Measurements from ENCODE around the gene GH1. TPM values are rescaled to one million over a fixed set of nuclear protein-coding genes. Genes with fewer than 3 reads are reported as not detected.
A peak's percentile ranks its signal among the peaks of the same experiment; 100 is the strongest.

GH1 gene
- total and polyA plus RNA-seq, 5 donors from 2014 or later, result 0.50 TPM; not detected in 4

DNA sequence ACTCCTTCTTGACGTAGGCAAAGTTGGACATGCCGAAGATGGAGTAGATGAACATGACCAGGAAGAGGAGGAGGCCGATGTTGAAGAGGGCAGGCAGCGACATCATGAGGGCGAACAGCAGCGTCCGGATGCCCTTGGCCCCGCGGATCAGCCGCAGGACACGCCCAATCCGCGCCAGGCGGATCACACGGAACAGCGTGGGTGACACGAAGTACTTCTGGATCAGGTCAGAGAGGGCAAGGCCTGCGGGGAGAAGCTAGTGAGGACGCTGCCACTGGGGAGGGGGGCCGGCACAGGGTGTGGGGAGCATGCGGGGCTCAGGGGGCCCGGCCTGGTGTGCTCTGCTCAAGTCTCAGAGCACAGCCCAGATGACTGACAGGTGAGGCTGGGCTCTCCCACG, 23.1 kb upstream of the GH1 start:
- H3K27me3 Mint-ChIP-seq, result no peaks in the 10 kb centered on the region
- Histone ChIP-seq H3K27me3 (ENCODE audit: control insufficient read depth, insufficient read depth, low read length) (no peaks in the 10 kb centered on the region), H3K4me1 (ENCODE audit: control insufficient read depth, insufficient read depth, low read length, poor library complexity, severe bottlenecking) (peaks cover 11% of the 10 kb centered on the region), H3K36me3 (ENCODE audit: control insufficient read depth, insufficient read depth, low read length) (no peaks in the 10 kb centered on the region), H3K9me3 (ENCODE audit: control insufficient read depth in 2 of 2, low read length in 2 of 2) (no peaks in the 10 kb centered on the region), H3K4me3 (ENCODE audit: low read depth, low read length) (no peak overlapping the region), H3K27ac (ENCODE audit: insufficient read depth, low read length, poor library complexity, severe bottlenecking) (no peak overlapping the region)
- no peak overlapping the region for H3K27ac Mint-ChIP-seq
- no peak overlapping the region for H3K4me3 Mint-ChIP-seq
- H3K36me3 Mint-ChIP-seq, result no peaks in the 10 kb centered on the region
- DNase-seq, result no peak
- no peak for ATAC-seq (ENCODE audit: low read depth in 2 of 2)
- H3K4me1 Mint-ChIP-seq, result peaks cover 0 to 26% (median 5%) of the 10 kb centered on the region in 4 donors
- no peaks in the 10 kb centered on the region for H3K9me3 Mint-ChIP-seq

- peaks cover 5% of the 10 kb centered on the region for H3K4me1 ChIP-seq (ENCODE audit: control insufficient read depth, insufficient read depth, low read length, poor library complexity, severe bottlenecking)
- H3K27ac ChIP-seq (ENCODE audit: insufficient read depth, low read length, poor library complexity, severe bottlenecking), result no peak overlapping the region
- DNase-seq, result no peak
- H3K27me3 Mint-ChIP-seq, result no peaks in the 10 kb centered on the region
- H3K27ac Mint-ChIP-seq, result no peak overlapping the region
- no peaks in the 10 kb centered on the region for H3K9me3 Mint-ChIP-seq
- H3K4me1 Mint-ChIP-seq, result peaks cover 0 to 22% (median 4%) of the 10 kb centered on the region in 4 donors
- ATAC-seq (ENCODE audit: low read depth in 2 of 2), result no peak
- H3K27me3 ChIP-seq (ENCODE audit: control insufficient read depth, insufficient read depth, low read length), result no peaks in the 10 kb centered on the region
- H3K4me3 ChIP-seq (ENCODE audit: low read depth, low read length), result no peak overlapping the region
- no peaks in the 10 kb centered on the region for H3K9me3 ChIP-seq (ENCODE audit: control insufficient read depth in 2 of 2, low read length in 2 of 2)
- H3K36me3 ChIP-seq (ENCODE audit: control insufficient read depth, insufficient read depth, low read length), result no peaks in the 10 kb centered on the region
- no peaks in the 10 kb centered on the region for H3K36me3 Mint-ChIP-seq
- no peak overlapping the region for H3K4me3 Mint-ChIP-seq
Observed at GRCh38 chr17:63941162-63941561, 22.5 kb upstream of the GH1 start.

DNA sequence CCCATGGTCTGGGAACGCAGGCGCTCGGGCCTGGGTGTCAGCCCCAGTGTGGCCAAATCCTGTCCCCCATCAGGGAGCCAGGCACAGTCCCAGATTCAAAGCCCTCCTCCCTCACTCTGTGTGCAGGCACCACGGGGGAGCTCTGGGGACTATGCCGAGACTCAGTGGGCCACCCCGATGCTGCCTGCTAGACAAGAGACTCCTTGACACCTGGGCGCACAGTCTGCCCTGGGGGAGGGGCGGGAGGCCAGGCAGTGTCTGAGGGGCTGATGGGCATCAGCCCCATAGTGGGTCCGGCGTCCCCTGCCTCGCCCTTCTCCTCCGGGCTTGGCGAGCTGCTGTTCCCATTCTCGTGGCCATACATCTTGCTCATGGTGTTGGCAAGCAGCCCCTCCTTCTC, 21.9 kb upstream of the GH1 start:
- Histone ChIP-seq H3K4me1 (ENCODE audit: control insufficient read depth, insufficient read depth, low read length, poor library complexity, severe bottlenecking) (no peaks in the 10 kb centered on the region), H3K27ac (ENCODE audit: insufficient read depth, low read length, poor library complexity, severe bottlenecking) (no peak overlapping the region), H3K27me3 (ENCODE audit: control insufficient read depth, insufficient read depth, low read length) (no peaks in the 10 kb centered on the region), H3K9me3 (ENCODE audit: control insufficient read depth in 2 of 2, low read length in 2 of 2) (no peaks in the 10 kb centered on the region), H3K4me3 (ENCODE audit: low read depth, low read length) (no peak overlapping the region), H3K36me3 (ENCODE audit: control insufficient read depth, insufficient read depth, low read length) (no peaks in the 10 kb centered on the region)
- DNase-seq, result no peak
- ATAC-seq (ENCODE audit: low read depth in 2 of 2), result no peak
- no peaks in the 10 kb centered on the region for H3K9me3 Mint-ChIP-seq
- no peaks in the 10 kb centered on the region for H3K36me3 Mint-ChIP-seq
- H3K27ac Mint-ChIP-seq, result no peak overlapping the region
- H3K4me1 Mint-ChIP-seq, result peaks cover 0 to 17% (median 5%) of the 10 kb centered on the region in 4 donors
- H3K4me3 Mint-ChIP-seq, result no peak overlapping the region
- H3K27me3 Mint-ChIP-seq, result no peaks in the 10 kb centered on the region

GRCh38 chr17:63939884-63940283, 21.2 kb upstream of the GH1 start:
- Histone ChIP-seq H3K27ac (ENCODE audit: insufficient read depth, low read length, poor library complexity, severe bottlenecking) (no peak overlapping the region), H3K9me3 (ENCODE audit: control insufficient read depth in 2 of 2, low read length in 2 of 2) (no peaks in the 10 kb centered on the region), H3K27me3 (ENCODE audit: control insufficient read depth, insufficient read depth, low read length) (no peaks in the 10 kb centered on the region), H3K4me3 (ENCODE audit: low read depth, low read length) (no peak overlapping the region), H3K36me3 (ENCODE audit: control insufficient read depth, insufficient read depth, low read length) (no peaks in the 10 kb centered on the region), H3K4me1 (ENCODE audit: control insufficient read depth, insufficient read depth, low read length, poor library complexity, severe bottlenecking) (no peaks in the 10 kb centered on the region)
- H3K9me3 Mint-ChIP-seq, result no peaks in the 10 kb centered on the region
- no peak overlapping the region for H3K4me3 Mint-ChIP-seq
- H3K36me3 Mint-ChIP-seq, result no peaks in the 10 kb centered on the region
- H3K27ac Mint-ChIP-seq, result no peak overlapping the region
- H3K27me3 Mint-ChIP-seq, result no peaks in the 10 kb centered on the region
- H3K4me1 Mint-ChIP-seq, result peaks cover 0 to 10% (median 5%) of the 10 kb centered on the region in 4 donors
- DNase-seq (no peak), ATAC-seq (ENCODE audit: low read depth in 2 of 2) (no peak)

DNA sequence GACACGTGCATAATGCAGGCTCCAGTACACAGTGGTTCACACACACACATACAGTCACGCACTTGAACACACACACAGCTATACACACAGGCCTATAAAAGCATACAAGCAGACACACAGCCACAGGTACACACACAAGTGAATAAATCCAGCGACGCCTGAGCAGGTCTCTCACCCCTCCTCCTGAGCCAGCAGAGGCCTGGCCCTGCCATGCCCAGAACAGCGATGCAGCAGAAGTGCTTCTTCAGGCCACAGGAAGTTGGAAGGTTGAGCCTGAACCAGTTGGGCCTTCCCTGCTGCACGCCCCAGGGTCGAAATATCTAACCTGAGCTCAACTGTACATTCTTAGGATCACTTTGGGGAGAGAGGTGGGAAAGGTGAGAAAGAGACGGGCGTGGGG, 20.8 kb upstream of the GH1 start:
- H3K36me3 ChIP-seq (ENCODE audit: control insufficient read depth, insufficient read depth, low read length), result no peaks in the 10 kb centered on the region
- H3K9me3 ChIP-seq (ENCODE audit: control insufficient read depth in 2 of 2, low read length in 2 of 2), result no peaks in the 10 kb centered on the region
- H3K4me1 ChIP-seq (ENCODE audit: control insufficient read depth, insufficient read depth, low read length, poor library complexity, severe bottlenecking), result no peaks in the 10 kb centered on the region
- peak overlapping the region in 1 of 3 donors; percentile 75 for H3K27ac Mint-ChIP-seq
- no peaks in the 10 kb centered on the region for H3K9me3 Mint-ChIP-seq
- H3K4me1 Mint-ChIP-seq, result peaks cover 0 to 9% (median 5%) of the 10 kb centered on the region in 4 donors
- H3K27me3 Mint-ChIP-seq, result no peaks in the 10 kb centered on the region
- no peak for DNase-seq
- H3K36me3 Mint-ChIP-seq, result no peaks in the 10 kb centered on the region
- H3K4me3 ChIP-seq (ENCODE audit: low read depth, low read length), result no peak overlapping the region
- H3K4me3 Mint-ChIP-seq, result peak overlapping the region in 1 of 4 donors; percentile 43
- H3K27ac ChIP-seq (ENCODE audit: insufficient read depth, low read length, poor library complexity, severe bottlenecking), result no peak overlapping the region
- no peaks in the 10 kb centered on the region for H3K27me3 ChIP-seq (ENCODE audit: control insufficient read depth, insufficient read depth, low read length)
- ATAC-seq (ENCODE audit: low read depth in 2 of 2), result no peak

GRCh38 chr17:63937920-63938319, 19.3 kb upstream of the GH1 start:
- Histone ChIP-seq H3K4me3 (ENCODE audit: low read depth, low read length) (no peak overlapping the region), H3K36me3 (ENCODE audit: control insufficient read depth, insufficient read depth, low read length) (no peaks in the 10 kb centered on the region), H3K27ac (ENCODE audit: insufficient read depth, low read length, poor library complexity, severe bottlenecking) (no peak overlapping the region), H3K27me3 (ENCODE audit: control insufficient read depth, insufficient read depth, low read length) (no peaks in the 10 kb centered on the region), H3K9me3 (ENCODE audit: control insufficient read depth in 2 of 2, low read length in 2 of 2) (no peaks in the 10 kb centered on the region), H3K4me1 (ENCODE audit: control insufficient read depth, insufficient read depth, low read length, poor library complexity, severe bottlenecking) (no peaks in the 10 kb centered on the region)
- H3K9me3 Mint-ChIP-seq, result no peaks in the 10 kb centered on the region
- no peaks in the 10 kb centered on the region for H3K27me3 Mint-ChIP-seq
- H3K36me3 Mint-ChIP-seq, result no peaks in the 10 kb centered on the region
- no peak overlapping the region for H3K4me3 Mint-ChIP-seq
- DNase-seq, result no peak
- H3K4me1 Mint-ChIP-seq, result peaks cover 0 to 11% (median 5%) of the 10 kb centered on the region in 4 donors
- H3K27ac Mint-ChIP-seq, result no peak overlapping the region
- no peak for ATAC-seq (ENCODE audit: low read depth in 2 of 2)

DNA sequence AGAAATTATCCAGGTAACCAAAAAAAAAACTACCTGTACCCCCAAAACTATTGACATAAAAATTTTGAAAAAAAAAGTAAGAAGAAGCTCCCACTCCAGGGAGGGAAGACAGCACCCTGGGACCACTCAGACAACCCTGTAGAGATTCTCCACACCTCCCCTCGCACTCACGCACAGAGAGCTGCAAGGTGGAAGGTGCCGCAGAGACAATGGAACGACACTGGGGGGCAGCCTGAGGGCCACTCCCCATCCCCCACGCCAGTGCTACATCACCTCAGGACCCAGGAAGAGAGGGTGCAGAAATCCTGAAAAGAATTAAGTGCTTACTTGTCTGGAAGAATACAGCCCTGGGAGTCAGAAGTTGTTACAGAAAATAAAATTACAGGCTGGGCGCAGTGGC, 18.7 kb upstream of the GH1 start:
- DNase-seq (no peak), ATAC-seq (ENCODE audit: low read depth in 2 of 2) (no peak)
- Mint-ChIP-seq H3K4me1 (peaks cover 4 to 17% (median 6%) of the 10 kb centered on the region in 4 donors), H3K27ac (no peak overlapping the region), H3K36me3 (no peaks in the 10 kb centered on the region), H3K27me3 (no peaks in the 10 kb centered on the region), H3K4me3 (no peak overlapping the region), H3K9me3 (no peaks in the 10 kb centered on the region)
- H3K27me3 ChIP-seq (ENCODE audit: control insufficient read depth, insufficient read depth, low read length), result no peaks in the 10 kb centered on the region
- H3K4me3 ChIP-seq (ENCODE audit: low read depth, low read length), result no peak overlapping the region
- no peaks in the 10 kb centered on the region for H3K36me3 ChIP-seq (ENCODE audit: control insufficient read depth, insufficient read depth, low read length)
- H3K4me1 ChIP-seq (ENCODE audit: control insufficient read depth, insufficient read depth, low read length, poor library complexity, severe bottlenecking), result peaks cover 6% of the 10 kb centered on the region
- no peak overlapping the region for H3K27ac ChIP-seq (ENCODE audit: insufficient read depth, low read length, poor library complexity, severe bottlenecking)
- H3K9me3 ChIP-seq (ENCODE audit: control insufficient read depth in 2 of 2, low read length in 2 of 2), result no peaks in the 10 kb centered on the region

GRCh38 chr17:63934183-63935112, 15.8 kb upstream of the GH1 start:
- H3K36me3 ChIP-seq (ENCODE audit: control insufficient read depth, insufficient read depth, low read length), result peaks cover 8% of the 10 kb centered on the region
- ATAC-seq (ENCODE audit: low read depth in 2 of 2), result no peak
- H3K4me3 ChIP-seq (ENCODE audit: low read depth, low read length), result no peak overlapping the region
- DNase-seq, result no peak
- Mint-ChIP-seq H3K4me1 (peaks cover 4 to 36% (median 18%) of the 10 kb centered on the region in 4 donors), H3K9me3 (no peaks in the 10 kb centered on the region), H3K36me3 (no peaks in the 10 kb centered on the region), H3K4me3 (peak overlapping the region in 1 of 4 donors; percentile 56), H3K27ac (peak overlapping the region in 1 of 3 donors; percentile 77), H3K27me3 (no peaks in the 10 kb centered on the region)
- H3K4me1 ChIP-seq (ENCODE audit: control insufficient read depth, insufficient read depth, low read length, poor library complexity, severe bottlenecking), result peaks cover 26% of the 10 kb centered on the region
- H3K9me3 ChIP-seq (ENCODE audit: control insufficient read depth in 2 of 2, low read length in 2 of 2), result no peaks in the 10 kb centered on the region
- no peaks in the 10 kb centered on the region for H3K27me3 ChIP-seq (ENCODE audit: control insufficient read depth, insufficient read depth, low read length)
- no peak overlapping the region for H3K27ac ChIP-seq (ENCODE audit: insufficient read depth, low read length, poor library complexity, severe bottlenecking)

Data from CD4-positive, CD25-positive, alpha-beta regulatory T cell (primary cell).